NAMALWA (cell line): ENCODE measurements around the gene GNPTAB.
A peak's percentile ranks its signal among the peaks of the same experiment; 100 is the strongest.

Experiments used
- DNase-seq: peaks from one replicate; pipeline ENCODE4 v3.0.0-alpha.2; 2015; ENCODE audit warnings: low spot score

Gene GNPTAB

DNA sequence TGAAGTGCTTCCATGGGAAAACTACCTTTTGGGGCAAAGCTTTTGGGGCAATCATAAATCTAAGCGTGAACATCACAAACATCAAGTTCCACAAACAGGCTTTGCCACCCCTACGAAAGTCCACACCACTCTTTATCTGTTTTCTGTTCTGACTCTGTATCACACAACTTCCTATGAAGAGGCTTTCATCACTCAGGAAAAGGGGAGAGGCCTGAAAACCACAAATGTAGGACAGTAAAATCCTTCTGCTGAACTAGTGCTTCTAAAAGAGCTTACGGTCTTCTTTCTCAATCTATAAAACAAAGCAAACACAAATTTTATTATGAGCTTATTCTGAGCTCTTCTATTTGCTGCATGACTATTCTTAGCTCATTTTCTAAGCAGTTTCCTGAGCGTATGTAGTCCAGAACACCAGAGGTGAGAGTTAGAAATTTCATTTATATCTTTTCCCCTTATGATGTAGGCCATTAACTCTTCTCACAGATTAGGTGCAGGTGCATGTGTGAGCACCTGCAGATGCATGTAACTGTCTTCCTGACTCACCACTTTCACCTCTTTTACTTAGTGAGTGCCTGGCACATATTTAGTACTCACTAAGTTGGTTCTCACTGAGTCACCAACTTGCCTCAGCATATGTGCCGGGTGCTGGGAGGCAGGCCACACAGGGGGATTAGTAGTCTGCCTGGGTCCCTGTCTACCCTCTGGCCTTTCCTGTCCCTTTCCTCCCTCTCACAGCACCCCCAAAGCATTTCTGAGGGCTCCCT, 58.6 kb downstream of the GNPTAB start:
- DNase-seq = peak; percentile 45

DNA sequence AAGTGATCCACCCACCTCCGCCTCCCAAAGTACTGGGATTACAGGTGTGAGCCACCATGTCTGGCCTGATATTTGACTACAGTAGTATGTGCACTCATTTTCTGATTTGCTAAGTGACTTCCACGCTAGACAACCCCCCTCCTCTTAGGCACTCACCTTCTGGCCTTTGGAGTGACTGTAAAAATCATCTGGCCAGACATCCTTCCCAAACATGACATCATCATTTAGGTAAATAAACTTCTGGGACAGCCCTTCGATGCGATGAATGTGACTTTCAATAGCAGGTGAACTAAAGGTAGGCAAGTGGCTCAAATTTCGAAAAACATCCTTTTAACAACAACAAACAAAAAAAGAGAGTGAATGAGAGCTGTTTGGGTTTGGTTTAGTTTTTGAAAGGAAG, 60.9 kb downstream of the GNPTAB start:
- DNase-seq = no peak

- no peak for DNase-seq
Observed at GRCh38 chr12:101768781-101769180, 62.0 kb downstream of the GNPTAB start.

DNA sequence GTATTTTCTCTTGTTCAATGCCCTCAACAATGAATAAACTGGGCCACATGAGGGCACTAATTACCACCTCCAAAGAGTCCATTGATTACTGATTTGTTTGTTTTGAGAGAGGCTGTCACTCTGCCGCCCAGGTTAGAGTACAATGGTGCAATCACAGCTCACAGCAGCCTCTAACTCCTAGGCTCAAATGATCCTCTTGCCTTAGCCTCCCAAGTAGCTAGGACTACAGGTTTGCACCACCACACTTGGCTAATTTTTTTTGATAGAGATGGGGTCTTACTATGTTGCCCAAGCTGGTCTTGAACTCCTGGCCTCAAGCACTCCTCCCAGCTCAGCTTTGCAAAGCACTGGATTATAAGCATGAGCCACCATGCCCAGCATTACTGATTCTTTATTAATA, 63.2 kb downstream of the GNPTAB start:
- no peak for DNase-seq

DNA sequence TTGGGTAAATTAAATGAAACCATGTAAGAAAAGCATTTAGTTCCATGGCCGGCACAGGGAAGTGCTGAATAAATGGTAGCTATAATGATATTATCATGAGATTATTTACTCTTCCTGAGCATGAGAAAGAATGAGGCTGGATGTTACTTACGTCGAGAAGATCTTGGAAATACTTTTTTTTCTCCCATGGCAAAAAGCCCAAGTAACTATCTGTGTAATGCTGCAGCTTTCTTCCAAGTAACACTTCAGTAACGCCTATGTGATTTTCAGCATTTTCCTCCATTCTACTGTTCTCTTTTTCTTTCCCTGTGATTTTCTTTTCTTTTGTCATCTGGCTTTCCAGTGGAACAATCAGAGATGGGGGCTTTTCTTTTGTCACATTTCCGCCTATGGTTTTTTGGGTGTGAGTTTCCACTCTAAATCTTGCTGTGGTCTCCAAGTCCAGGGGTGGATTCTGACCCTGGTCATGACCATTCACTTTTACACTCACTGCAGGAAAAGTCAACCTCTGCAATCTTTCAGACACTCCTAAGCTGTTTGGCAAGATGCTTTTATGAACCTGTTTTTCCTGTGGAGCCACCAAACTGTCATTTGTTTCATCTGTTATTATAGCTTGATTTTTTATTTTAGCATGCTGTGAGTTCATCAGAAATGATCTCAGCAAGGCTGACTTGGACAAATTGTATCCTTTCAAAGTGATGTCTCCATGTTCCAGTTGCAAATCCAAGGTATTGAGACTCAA, 66.5 kb downstream of the GNPTAB start:
- no peak for DNase-seq

- no peak for DNase-seq
Observed at GRCh38 chr12:101763246-101763931, 67.4 kb downstream of the GNPTAB start.

- DNase-seq = no peak
Observed at GRCh38 chr12:101761781-101762180, 69.0 kb downstream of the GNPTAB start.

DNA sequence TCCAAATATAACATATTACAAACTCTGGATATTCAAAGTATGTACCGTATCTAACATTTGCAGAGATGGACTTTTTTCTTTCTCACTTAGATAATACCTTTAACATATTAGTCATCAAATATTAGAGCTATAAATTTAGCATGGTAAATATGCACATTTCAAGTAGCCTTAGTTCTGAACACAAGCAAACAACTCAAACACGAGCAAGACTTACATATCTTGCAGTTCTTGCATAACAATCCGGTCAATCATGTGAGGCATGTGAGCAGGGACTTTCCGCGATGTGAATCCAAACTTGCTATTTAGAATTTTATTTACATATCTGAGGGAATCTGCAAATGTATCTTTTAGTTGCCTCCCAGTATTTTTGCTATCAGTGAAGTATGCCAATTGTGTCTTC, 69.4 kb downstream of the GNPTAB start:
- no peak for DNase-seq

DNA sequence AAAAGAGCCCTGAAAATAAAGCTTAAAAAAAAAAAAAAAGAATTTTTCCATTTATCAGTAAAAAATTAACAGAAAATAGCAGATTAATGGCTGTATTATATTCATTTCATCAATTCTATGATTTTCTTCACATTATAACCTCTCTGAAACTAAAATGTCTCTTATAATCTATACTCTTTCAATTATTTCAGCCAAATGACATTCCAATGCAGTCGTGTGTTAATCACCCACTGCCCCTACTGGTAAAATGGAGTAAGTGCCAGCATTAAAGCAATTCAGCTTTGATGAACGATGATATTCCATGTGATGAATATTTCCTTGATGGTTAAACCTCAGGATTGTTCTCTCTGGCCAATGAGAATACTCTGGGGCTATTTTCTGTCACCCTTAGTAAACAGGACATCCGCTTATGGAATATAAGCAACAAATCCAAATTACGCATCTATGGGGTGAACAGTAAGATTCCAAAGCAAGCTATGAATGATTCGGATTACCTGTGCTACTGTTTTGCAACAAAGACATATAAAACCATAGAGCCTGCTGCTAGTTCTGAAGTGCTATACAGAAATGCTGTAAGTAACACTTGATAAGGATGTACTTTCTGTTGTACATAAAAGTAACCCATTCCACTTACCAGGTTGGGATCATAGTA, 71.2 kb downstream of the GNPTAB start:
- peak; percentile 66 for DNase-seq

DNA sequence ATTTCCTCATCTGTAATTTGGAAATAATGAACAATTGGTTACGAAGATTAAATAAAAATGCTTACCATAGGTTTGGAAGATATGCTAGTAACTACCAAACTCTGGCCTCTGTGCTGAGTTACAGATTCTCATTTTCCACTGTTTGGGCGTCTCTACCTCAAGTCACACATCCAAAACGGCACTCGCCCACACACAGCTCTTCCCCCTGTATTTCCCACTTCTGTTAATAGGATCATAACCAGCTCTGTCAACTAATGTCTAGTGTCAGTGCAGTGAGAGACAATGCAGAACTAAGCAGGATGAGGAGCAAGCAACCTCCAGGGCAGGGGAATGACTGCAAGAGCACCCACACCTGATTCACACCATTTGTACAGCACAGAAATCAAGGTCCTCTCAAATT, 80.6 kb downstream of the GNPTAB start:
- DNase-seq = no peak

DNA sequence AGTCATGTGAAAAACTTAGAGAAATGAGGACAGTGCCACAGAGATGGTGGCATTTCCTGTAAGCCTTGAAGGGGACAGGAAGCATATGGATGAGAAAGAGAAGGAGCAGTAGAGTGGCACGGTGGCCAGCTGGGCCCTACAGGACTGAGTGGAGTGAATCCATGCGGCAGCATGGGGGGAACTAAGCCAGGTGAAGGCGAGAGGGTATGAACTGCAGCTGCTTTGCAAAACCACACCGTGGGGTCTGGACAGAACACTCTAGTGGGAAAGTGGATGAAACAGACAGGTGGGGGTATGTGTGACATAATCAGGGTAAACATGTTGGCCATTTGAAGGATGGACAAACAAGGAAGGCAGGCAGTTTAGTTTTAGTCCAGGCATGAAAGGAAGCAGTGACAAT, 81.1 kb downstream of the GNPTAB start:
- no peak for DNase-seq

DNA sequence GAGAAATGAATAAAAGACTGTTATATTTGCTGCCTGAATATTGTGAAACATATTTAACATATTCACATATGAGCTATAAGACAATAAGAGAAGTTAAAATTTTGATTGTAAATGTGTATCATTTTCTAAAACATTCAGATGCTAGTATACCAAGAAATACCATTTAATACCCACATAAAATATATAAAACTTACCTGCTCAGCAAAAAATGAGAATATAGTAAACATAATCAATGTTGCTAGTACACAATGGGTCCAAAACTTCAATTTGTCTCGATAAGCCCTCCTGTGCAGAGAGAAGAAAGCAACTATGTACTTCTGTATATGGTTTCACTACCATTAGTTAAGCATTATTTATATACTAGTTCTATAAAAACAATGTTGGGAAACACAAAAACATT, 81.9 kb downstream of the GNPTAB start:
- DNase-seq = no peak

DNA sequence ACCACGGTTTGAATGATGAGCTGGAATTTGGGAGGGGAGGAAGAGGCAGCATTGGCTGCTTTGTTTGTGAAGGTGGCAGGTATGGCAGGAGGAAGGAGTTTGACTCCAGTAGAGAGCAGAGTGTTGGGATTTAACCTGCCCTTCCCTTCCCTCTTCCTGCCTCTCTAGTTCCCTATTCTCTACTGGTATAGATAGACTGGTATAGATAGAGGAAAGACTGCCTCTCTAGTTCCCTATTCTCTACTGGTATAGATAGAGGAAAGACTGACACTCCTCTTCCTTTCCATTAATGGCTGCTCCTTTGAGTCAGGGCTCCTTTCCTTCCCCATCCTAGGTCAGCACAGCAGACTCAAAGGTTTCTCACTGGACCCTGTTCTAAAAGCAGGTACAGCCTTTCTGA, 83.1 kb downstream of the GNPTAB start:
- DNase-seq = no peak

DNA sequence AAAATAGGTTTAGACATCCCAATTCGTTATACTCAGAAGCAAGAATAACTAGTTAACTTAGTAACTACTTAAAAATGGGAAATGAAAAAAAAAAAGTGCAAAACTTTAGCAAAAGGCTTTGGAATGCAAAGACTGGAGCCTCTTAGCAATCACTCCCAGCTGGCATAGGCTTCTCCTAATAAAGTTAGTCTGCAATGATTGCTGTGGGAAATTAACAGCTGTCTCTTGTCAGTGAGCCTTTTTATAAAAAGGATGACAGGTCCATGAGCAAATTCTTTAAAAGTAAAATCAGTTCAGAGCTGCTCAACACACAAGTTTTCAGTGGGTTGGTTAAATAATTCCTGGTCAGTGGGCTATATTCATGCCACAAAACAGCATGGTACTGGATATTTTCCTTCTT, 84.1 kb downstream of the GNPTAB start:
- no peak for DNase-seq

DNA sequence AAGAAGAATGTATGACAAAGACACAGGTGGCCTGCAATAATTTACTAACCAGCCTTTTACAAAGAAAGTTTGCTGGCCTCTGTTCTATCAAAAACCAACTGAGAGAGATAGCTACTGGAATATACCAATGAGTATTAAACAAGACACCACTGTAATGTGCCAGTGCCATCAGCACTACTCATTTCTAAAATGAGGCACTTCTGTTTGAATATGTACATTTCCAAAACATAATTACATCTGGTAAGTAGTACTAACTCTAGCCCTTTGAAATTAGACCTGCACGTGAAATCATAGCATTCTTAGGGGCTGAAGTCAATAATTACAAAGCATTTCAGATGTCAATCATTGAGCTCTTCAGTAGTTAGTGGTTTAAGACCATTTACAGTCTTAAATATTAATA, 84.6 kb downstream of the GNPTAB start:
- peak; percentile 23 for DNase-seq

DNA sequence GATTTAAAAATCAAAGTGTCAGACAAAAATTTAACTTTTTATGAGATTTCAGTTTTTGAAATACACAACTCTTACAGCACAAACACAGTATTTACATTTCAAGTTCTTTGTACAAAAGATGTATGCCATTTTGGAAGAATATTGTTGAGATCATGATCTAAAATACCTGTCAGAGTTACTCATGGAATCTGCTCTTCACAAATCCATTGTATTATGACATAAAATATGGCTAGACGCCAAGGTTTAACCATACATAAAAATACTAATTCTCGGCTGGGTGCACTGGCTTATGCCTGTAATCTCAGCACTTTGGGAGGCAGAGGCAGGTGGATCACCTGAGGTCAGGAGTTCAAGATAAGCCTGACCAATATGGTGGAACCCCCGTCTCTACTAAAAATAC, 85.3 kb downstream of the GNPTAB start:
- peak; percentile 26 for DNase-seq

- DNase-seq = peak; percentile 95
Observed at GRCh38 chr12:101743724-101744472, 86.9 kb downstream of the GNPTAB start.

DNA sequence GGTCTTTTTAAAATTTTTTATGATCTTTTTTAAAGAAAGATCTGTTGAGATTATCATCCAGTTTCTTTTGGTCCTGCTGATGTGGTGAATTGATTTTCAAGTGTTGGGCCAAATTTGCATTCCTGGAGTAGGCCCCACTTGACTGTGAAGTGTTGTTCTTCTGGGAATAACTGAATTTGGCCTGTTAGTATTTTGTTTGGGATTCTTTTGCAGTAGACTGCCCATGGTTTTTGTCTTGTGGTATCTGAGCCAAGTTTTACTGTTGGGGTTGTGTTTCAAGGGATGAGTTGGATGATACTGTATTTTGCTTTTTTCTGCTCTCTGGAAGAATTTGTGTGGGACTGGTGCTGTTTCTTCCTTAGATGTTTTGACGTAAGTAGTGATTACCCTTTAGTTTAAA, 87.5 kb downstream of the GNPTAB start:
- no peak for DNase-seq

DNA sequence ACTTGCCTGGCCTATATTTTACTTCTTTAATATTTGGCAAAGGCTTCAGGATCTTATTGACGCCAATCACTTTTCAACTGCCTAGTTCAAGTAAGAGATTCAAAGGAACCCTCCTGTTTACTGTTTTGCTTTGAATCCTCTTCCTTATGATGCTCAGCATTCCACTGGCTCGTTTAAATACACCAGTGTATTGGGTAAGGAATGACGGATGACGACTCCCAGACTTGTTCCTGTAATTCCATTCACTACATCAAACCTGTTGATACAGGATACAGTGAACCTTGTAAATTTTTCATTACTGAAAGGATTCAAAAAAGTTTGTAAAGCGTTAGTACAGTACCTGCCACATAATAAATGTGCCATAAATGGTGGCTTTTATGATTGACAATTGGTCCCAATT, 89.8 kb downstream of the GNPTAB start:
- no peak for DNase-seq

DNA sequence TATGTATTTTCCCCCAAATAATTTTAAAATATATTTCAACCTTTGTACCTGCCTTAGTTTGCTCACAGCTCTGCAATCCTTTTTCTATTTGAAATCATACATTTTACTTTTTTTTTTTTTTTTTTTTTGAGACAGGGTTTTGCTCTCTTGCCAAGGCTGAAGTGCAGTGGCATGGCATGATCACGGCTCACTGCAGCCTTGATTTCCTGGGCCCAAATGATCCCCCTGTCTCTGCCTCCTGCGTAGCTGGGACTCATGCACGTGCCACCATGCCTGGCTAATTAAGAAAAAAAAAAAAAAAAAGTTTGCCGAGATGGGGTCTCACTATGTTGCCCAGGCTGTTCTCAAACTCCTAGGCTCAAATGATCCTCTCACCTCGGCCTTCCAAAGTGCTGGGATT, 90.2 kb downstream of the GNPTAB start:
- no peak for DNase-seq

GRCh38 chr12:101738920-101739665, 91.7 kb downstream of the GNPTAB start, which contains the start of gene SYCP3:
Gene SYCP3 (minus strand): TSS chr12:101739462. CDS start chr12:101737935, 1,527 bp downstream.
- DNase-seq = no peak
